GM18870 (cell line): ENCODE data around the gene RND2.

Source experiments
- ATAC-seq: cut with Tn5 transposase; IDR thresholded peaks from one replicate; pipeline ENCODE4 v1.9.1; 2021; ENCODE audit warnings: moderate library complexity; ENCODE audit not compliant: unreplicated experiment

Gene RND2

GRCh38 chr17:43003542-43004172 is 21.4 kb upstream of the RND2 start:
- no peak for ATAC-seq

DNA sequence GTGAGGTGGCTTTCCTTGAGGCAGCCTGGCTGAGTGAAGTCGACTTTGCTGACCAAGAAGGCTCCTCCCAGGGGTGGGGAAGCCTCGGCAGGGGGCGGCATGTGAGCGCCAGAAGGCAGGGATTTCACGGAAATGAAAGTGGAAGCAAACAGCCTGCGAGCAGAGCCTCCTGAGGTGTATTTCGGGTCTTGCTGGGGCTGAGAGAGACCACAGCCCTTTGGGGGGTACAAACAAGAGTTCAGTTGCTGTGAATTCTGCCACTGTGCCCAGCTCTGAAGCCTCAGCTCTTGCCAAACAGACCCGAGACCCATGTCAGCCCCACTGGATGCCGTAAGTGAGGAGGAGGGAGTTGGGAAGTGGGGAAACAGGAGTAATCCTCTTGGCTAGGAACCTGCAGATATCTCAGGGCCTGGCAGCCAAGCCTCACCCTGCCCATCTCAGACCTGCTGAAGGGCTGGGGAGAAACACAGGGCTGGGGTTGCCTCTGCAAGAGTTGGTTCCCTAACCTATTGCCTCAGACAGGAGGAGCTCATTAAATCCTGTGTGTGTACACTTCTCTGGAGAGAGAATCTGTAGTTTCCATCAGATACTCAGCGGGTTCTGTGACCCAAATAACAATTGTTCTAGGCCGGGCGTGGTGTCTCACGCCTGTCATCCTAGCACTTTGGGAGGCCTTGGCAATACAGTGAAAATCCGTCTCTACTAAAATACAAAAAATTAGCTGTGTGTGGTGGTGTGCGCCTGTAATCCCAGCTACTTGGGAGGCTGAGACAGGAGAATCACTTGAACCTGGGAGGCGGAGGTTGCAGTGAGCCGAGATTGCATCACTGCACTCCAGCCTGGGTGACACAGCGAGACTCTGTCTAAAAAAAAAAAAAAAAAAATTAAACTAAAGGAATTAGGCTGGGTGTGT is 18.1 kb upstream of the RND2 start, which contains the start of gene IFI35:
IFI35 (plus strand) TSS at position 146 of the 913 bp plus-strand sequence; CDS start at position 310, 164 bp downstream.
- peak; percentile 60 for ATAC-seq

- ATAC-seq: no peak
Measured at GRCh38 chr17:43010667-43011308, 14.2 kb upstream of the RND2 start.

DNA sequence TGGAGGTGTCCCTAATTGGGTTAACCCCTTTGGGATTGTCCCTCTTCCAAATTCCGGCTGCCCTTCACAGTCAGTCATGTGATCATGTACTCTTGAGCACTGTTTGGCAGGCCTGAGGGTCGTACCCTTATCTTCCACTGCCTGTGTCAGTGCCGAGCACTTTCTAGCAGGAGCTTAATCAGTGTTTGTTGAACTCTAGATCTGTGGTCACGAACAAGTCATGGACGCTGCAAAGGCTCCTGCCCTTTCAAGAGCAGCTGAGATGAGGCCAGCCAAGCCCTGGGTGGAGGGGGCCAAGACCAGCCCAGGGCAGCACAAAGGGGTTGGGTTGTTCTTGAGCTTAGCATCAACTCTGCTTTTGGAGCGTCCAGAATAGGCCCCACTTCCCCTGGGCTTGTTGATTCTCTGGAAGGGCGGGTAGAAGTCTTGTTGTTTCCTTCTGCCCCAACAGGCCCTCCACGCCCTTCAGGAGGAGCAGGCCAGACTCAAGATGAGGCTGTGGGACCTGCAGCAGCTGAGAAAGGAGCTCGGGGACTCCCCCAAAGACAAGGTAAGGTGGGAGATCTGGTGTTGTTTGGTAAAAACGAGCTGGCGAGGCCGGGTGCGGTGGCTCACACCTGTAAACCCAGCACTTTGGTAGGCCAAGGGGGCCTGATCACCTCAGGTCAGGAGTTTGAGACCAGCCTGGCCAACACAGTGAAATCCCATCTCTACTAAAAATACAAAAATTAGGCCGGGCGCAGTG is 13.1 kb upstream of the RND2 start:
- ATAC-seq: no peak

- no peak for ATAC-seq
Measured at GRCh38 chr17:43013296-43013695, 11.7 kb upstream of the RND2 start.

DNA sequence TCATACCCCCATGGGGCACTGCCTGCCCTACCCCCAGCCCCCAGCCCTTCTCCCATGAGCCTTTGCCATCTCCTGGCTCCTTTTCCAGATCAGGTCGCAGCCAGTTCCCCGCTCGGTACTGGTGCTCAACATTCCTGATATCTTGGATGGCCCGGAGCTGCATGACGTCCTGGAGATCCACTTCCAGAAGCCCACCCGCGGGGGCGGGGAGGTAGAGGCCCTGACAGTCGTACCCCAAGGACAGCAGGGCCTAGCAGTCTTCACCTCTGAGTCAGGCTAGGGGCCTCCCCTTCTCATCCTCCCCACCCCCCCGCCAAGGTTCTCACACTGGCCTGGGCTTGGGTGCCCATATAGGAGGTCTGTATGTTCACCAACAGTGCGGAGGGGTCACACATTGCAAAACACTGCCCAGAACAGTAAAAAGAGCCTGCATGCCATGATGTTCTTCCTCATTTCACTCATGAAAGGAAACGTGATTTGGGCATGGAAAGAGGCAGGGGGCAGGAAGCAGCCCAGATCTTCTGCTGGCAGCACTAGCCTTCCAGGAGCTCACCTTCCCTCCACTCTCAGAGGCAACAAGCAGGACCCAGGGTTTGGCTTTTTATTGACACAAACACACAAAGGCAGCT is 10.9 kb upstream of the RND2 start:
- no peak for ATAC-seq

DNA sequence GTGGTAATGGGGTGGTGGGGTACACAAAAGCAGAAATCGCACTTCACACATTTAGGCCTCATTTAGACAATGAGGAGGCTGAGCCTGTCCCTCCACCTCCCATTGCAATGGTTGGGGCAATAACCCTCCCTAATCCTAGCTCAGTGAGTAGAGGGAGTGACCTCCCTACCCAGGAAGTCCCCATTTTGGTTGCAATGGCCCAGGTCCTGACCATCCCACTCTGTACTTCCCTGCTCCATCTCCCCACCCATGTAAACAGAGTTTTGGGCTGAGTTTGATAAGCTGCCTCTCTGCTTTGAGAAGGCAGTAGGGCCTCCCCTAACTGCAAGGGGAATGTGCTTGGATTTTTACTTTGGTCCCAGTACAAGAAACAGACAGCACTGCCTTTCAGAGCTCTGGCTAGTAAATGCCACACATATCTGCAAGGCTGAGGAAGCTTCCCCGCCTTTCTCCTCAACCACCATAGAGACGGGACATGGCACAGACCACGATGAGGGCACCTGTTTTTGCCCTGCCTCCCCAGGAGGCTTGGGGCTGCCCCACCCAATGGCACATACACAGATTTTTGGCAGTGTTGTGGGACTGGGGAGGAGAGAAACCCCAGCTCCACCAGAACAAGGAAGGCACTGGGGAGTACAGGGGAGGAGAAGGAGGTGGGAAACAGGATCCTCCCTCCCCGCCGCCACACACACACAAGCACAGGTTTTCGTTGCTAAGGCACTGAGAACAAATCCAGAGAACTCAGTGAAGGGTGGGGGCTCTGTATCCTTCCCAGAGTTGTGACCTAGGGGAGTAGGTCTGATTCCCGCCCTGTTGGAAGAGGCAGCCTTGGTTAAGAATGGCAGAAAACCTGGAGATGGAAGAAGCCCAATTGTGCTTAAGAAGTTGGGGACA is 10.1 kb upstream of the RND2 start:
- no peak for ATAC-seq

DNA sequence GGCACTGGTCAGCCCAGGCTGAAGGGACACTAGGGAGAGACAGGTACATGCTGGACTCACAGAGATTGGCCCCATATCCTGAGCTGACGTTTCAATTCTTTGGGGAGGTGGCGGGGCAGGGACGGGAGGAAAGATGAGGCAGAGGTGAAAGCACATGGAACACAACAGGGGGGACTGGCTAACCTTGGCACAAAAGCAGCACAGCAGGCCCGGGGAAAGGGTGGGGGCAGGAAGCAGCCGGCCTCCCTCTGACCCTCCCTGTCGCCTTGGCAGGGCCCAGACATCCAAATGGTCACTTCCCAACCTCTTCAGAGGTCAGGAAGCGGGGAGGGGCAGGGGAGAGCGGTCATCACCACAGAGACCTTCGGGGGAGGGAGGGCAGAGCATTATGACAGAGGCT is 9.5 kb upstream of the RND2 start:
- no peak for ATAC-seq

- no peak for ATAC-seq
Measured at GRCh38 chr17:43016216-43016615, 8.8 kb upstream of the RND2 start.

- no peak for ATAC-seq
Measured at GRCh38 chr17:43018008-43018853, 6.8 kb upstream of the RND2 start.

- ATAC-seq: no peak
Measured at GRCh38 chr17:43018932-43019331, 6.1 kb upstream of the RND2 start.

GRCh38 chr17:43019418-43019817 is 5.6 kb upstream of the RND2 start:
- ATAC-seq: no peak

GRCh38 chr17:43020030-43020621 is 4.9 kb upstream of the RND2 start:
- no peak for ATAC-seq

DNA sequence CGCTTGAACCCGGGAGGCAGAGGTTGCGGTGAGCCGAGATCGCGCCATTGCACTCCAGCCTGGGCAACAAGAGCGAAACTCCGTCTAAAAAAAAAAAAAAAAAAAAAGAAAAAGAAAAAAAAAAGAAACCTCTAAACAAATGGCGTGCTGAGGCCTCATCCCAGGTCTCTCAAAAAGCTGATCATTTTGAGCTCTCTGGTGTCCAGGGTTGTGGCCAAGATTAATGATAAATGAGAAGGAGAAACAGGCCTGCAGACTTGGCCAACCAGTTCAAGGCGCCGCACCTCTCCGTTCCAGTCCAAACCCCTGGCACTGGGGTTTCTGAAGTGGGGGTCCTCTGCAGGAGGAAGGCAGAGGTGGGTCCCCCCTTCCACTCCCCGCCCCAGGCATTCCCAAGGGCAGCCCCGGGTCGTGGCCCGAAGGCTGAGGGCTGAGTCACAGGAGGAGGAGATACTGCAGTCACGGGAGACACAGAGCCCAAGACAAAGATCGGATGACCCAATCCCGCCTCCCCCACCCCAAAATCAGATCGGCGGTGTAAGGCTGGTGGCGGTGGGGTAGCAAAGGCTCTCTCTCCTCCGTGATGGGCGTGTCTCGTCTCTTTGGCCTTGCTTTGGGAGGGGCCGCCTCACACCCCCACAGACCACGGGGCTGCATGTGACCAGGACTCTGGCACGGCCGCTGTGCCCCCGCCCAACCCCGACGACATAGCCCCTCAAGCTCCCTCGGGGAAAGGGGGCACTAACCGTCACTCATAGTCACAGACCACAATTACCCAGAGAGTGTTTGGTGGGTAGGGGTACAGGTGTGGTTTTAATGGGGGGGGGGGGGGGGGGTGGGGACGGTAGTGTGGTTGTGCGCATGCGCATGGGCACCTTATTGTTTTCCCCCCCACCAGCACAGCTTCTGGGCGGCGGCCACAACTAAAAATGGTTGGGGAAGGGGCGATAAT is 4.0 kb upstream of the RND2 start:
- no peak for ATAC-seq

- no peak for ATAC-seq
Measured at GRCh38 chr17:43021741-43022512, 3.1 kb upstream of the RND2 start, which contains the start of gene VAT1. TSS of gene VAT1 (minus strand) at chr17:43022385. CDS start at chr17:43022322, 63 bp downstream.

- no peak for ATAC-seq
Measured at GRCh38 chr17:43025290-43025657, 243 bp downstream of the RND2 start.
